Spinal cord (tissue), 10 donors: Measurements from ENCODE around the gene CYTIP. TPM values are rescaled to one million over a fixed set of nuclear protein-coding genes. Genes with fewer than 3 reads are reported as not detected.

Experiments used
- DNase-seq, 6 donors: peaks; one replicate each; pipeline versions ENCODE4 v3.0.0 to v3.0.0-alpha.2; 2013 to 2015; ENCODE audit warnings: low spot score in 6 of 6, low read depth in 4 of 6
- H3K27ac ChIP-seq: one replicate; pipeline ENCODE4 v1.5.1; 2013; ENCODE audit warnings: low read depth, low read length, control low read depth
- H3K27me3 ChIP-seq: one replicate; pipeline ENCODE4 v1.6.1; 2013; ENCODE audit warnings: low read length; ENCODE audit not compliant: control insufficient read depth, insufficient read depth
- H3K36me3 ChIP-seq: one replicate; pipeline ENCODE4 v1.6.1; 2013; ENCODE audit warnings: low read length; ENCODE audit not compliant: control insufficient read depth, insufficient read depth
- H3K4me1 ChIP-seq: one replicate; pipeline ENCODE4 v1.6.1; 2013; ENCODE audit warnings: low read length; ENCODE audit not compliant: control insufficient read depth, insufficient read depth
- H3K4me3 ChIP-seq: one replicate; pipeline ENCODE4 v1.5.1; 2013; ENCODE audit warnings: low read depth, low read length, control low read depth
- H3K9me3 ChIP-seq: one replicate; pipeline ENCODE4 v1.6.1; 2013; ENCODE audit warnings: low read length; ENCODE audit not compliant: control insufficient read depth, insufficient read depth
- WGBS: methylation state at CpG from one replicate; pipeline ENCODE4 v1.1.5; 2013; ENCODE audit warnings: missing lambda C conversion rate; ENCODE audit not compliant: insufficient coverage; 5-methylcytosine and 5-hydroxymethylcytosine counted together
- long read RNA-seq, 4 donors: transcript quantifications; one replicate each; lab custom pipeline, GENCODE V29; 2026
- polyA plus RNA-seq, 2 donors: library from polyadenylated mRNA; unstranded; fragments of 120-200 nt; gene quantifications; one replicate each; pipeline ENCODE4 v1.2.1, GENCODE V29; 2013; ENCODE audit not compliant: insufficient read length in 2 of 2
- total RNA-seq, 2 donors: library from RNA; depleted of rRNA in 1 of 2; stranded (reverse); fragments of 120-200 nt in 1 of 2; fragments of >200 nt in 1 of 2; gene quantifications; one replicate each; pipeline versions ENCODE4 v1.2.3 to v1.2.4, GENCODE V29; 2013 to 2014
- donor health status: healthy.

Gene CYTIP
- total RNA-seq (1 to 10 TPM in 1 of 2 donors, under 1 TPM in 1; 0.83 to 5.9 TPM), polyA plus RNA-seq (1 to 10 TPM in 1 of 2 donors, under 1 TPM in 1; 0.54 to 1.1 TPM)
- long read RNA-seq, donor 1, result 0 reads
- long read RNA-seq, donor 2, result 0 reads
- long read RNA-seq, donor 3, partial matches to known transcripts, result 0 of 1 reads
- long read RNA-seq, donor 3, other reads (novel, unspliced or antisense), result 0 of 1 reads
- long read RNA-seq, donor 4, partial matches to known transcripts, result 0 of 1 reads
- long read RNA-seq, donor 4, other reads (novel, unspliced or antisense), result 0 of 1 reads

DNA sequence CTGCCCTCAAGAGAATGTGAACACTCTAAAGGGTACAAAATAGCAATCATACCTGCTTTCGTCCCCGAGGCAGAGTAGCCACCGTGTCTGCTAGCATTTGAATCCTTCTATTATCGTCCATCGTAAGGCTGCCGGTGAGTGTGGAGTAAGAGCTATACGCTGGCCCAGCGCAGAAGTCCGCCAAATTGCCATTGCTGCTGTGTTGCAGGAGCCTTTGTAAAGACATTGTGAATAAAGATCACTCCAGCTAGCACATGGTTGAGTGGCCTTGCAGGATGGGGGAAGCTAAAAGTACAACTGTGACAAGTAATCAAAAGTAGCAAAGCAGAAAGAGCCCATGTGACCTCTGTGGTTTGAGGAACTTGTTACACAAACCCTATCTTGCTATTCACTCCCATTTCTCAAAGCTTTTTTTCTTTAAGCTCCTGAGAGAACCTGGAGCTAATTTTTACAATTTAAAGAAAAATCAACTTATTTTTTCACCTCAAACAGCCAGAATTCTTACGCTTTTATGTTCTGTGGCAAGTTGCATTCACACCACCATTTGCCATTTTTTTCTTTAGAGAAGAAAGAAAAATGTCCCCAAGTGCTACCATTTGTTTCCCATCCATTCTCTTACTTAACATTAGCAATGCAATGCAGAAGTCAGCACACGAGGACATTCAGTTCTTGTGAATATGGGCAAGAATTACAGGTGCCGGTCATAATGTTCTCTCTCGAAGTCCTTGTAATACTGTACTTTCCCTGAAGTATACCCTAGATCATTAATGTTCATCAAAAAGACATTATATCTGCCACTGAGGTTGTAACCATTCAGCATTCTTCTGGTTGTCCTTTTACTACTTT is at the start of gene CYTIP:
TSS of gene CYTIP (minus strand) at position 295 of the 846 bp plus-strand sequence. CDS start at position 226, 69 bp downstream.
- Histone ChIP-seq H3K4me3 (no peak within 1 kb of the TSS), H3K36me3 (no peaks in the 10 kb centered on the region), H3K4me1 (no peaks in the 10 kb centered on the region), H3K27ac (no peak within 1 kb of the TSS), H3K9me3 (no peaks in the 10 kb centered on the region), H3K27me3 (no peaks in the 10 kb centered on the region)
- no peak for DNase-seq
- WGBS, result 90% methylated on average over 5 of the region's 13 CpGs

DNA sequence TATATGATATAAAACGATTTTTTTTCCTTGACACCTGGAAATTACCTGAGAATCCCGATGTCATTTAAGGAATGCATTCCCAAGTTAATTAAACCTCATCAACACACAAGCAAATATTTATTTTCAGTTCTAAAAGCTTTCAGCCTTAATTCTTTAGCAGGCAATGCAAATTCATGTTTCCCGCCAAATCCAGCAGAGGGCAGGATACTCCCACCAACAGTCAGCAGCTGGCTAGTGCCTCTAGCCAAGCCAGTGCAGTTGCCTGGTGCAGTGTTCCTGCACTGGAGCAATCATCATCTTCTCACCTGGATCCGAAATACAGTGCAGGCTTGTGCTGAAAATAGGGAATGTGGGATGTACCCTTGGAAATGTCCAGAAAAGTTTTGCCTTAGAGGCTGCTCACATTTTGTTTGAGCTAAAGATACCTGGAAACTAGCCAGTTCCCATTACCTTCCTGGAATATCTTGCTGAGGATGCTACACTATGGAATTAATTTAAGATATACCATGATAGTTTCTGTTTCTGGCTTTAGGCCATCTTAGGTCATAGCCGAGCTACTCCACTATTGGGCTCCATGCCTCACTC is 48.4 kb upstream of the CYTIP start:
- WGBS, result 20% methylated on average over 4 of the region's 5 CpGs
- no peaks in the 10 kb centered on the region for H3K36me3 ChIP-seq
- H3K9me3 ChIP-seq, result no peaks in the 10 kb centered on the region
- no peak overlapping the region for H3K27ac ChIP-seq
- no peak overlapping the region for H3K4me3 ChIP-seq
- peak in 5 of 6 donors; percentile 32 to 92 (median 64) for DNase-seq
- H3K4me1 ChIP-seq, result no peaks in the 10 kb centered on the region
- H3K27me3 ChIP-seq, result peaks cover 5% of the 10 kb centered on the region

- WGBS, result no CpG with 5 or more reads among the region's 1 CpG
- no peak overlapping the region for H3K4me3 ChIP-seq
- H3K4me1 ChIP-seq, result no peaks in the 10 kb centered on the region
- no peaks in the 10 kb centered on the region for H3K36me3 ChIP-seq
- DNase-seq, result no peak
- no peak overlapping the region for H3K27ac ChIP-seq
- no peaks in the 10 kb centered on the region for H3K9me3 ChIP-seq
- H3K27me3 ChIP-seq, result peaks cover 5% of the 10 kb centered on the region
These were observed 46.1 kb upstream of the CYTIP start for GRCh38 chr2:157489983-157490382.

DNA sequence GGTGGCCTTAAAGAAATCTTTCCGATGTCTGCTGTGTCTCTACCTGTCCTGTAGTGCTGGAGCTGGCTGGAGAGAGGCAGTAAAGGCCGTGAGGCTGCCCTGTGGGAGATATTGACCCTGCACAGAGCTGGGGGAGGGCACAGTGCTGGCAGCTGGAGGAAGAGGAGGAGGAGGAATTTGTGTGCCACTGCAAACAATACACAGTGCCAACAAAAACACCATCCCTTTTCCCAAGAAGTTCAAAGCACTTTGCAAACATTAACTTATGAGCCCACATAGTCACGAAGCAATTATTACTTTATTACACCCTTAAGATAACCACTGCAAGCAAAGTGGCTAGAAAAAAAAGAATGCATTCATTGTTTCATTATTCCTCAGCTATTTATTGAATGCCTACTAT is 45.0 kb upstream of the CYTIP start:
- Histone ChIP-seq H3K9me3 (no peaks in the 10 kb centered on the region), H3K4me1 (no peaks in the 10 kb centered on the region), H3K4me3 (no peak overlapping the region), H3K36me3 (no peaks in the 10 kb centered on the region), H3K27me3 (peaks cover 5% of the 10 kb centered on the region), H3K27ac (no peak overlapping the region)
- DNase-seq, result no peak
- 58% methylated on average over 2 of the region's 3 CpGs for WGBS

GRCh38 chr2:157487747-157488146 is 43.9 kb upstream of the CYTIP start:
- Histone ChIP-seq H3K36me3 (no peaks in the 10 kb centered on the region), H3K27ac (no peak overlapping the region), H3K9me3 (no peaks in the 10 kb centered on the region), H3K27me3 (peaks cover 5% of the 10 kb centered on the region), H3K4me1 (no peaks in the 10 kb centered on the region), H3K4me3 (no peak overlapping the region)
- DNase-seq, result no peak
- 80% methylated on average over 1 of the region's 3 CpGs for WGBS

DNA sequence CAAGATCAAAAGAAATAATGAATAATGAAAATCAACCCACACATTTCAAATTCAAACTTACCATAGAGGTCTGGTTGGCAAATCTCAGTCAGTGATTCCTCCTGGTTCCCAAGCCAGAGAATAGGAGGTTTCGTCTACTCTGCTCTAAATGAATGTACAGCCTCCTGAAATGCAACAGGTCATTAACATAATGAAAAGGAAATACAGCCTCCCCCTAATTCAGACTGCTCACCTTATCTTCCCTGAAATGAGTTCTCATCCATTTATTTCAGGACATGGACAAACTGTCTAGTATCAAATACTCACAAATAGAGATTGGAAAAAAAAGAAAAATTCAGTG is 43.4 kb upstream of the CYTIP start:
- H3K4me1 ChIP-seq, result no peaks in the 10 kb centered on the region
- no peak overlapping the region for H3K27ac ChIP-seq
- no peaks in the 10 kb centered on the region for H3K36me3 ChIP-seq
- H3K4me3 ChIP-seq, result no peak overlapping the region
- WGBS, result no CpG with 5 or more reads among the region's 1 CpG
- no peaks in the 10 kb centered on the region for H3K9me3 ChIP-seq
- no peak for DNase-seq
- H3K27me3 ChIP-seq, result peaks cover 5% of the 10 kb centered on the region

DNA sequence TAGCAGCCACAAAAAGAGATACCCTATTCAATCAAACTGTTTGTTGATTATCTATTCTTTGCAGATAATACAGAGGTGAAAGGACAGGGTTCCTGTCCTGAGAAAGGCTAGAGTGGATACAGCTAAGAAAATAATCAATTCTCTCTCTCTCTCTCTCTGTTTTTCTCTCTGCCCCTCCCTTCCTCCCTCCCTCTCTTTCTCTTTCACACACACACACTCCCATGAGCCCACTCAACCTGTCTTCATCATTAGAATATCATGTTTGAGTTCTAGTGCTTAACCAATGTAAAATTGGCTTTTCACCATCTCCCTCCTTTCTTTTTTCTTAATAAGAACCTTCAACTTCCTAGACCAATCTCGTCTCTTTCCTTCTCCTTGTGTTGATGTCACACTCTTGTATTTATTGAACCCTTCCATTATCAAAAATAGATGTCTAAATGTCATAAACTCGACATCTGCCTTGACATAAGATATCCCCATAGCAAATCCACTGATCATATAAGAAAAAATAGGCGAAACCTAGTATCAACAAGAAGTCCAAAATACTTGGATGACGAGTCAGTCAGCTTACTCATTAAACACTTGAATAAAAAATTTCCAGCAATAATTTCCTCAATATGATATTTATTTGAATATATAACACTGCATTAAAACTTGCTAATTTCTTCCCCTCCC is 42.8 kb upstream of the CYTIP start:
- H3K4me3 ChIP-seq, result no peak overlapping the region
- 100% methylated on average over 1 of the region's 4 CpGs for WGBS
- DNase-seq, result no peak

DNA sequence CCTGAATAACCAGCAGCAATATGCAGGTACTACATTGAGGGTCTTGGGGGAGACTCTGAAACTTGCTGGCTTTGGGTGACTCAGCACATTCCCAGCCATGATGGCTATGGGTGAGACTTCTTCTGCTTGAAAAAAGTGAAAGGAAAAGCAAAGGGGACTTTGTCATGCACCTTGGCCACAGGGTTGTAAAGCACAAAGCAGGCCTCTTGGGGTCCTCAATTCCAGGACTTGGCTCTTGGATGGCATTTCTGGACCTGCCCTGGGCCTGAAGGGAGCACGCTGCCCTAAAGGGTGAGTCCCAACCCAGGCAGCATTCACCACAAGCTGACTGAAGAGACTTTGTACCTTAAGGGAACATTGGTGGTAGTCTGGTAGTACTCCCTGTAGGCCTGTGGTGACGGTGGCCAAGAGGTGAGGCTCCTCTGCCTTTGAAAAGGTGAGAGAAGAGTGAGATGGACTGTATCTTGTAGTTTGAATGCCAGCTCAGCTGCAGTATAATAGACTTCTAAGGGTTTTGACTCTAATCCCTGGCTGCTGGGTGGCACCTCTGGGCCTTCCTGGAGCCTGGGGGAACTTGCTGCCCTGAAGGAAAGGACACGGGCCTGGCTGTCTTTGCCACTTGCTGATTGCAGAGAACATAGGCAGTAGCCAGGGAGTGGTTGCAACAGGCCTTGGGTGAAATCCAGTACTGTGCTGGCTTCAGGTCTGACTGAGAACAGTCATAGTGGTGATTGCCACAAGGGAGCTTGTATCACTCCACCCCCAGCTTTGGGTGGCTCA is 36.5 kb upstream of the CYTIP start:
- Histone ChIP-seq H3K9me3 (no peaks in the 10 kb centered on the region), H3K36me3 (no peaks in the 10 kb centered on the region), H3K27ac (no peak overlapping the region), H3K4me1 (no peaks in the 10 kb centered on the region), H3K4me3 (no peak overlapping the region), H3K27me3 (no peaks in the 10 kb centered on the region)
- DNase-seq, result no peak
- WGBS, result 83% methylated on average over 3 of the region's 3 CpGs

More for the DNA sequence above, 42.8 kb upstream of the CYTIP start:
- Histone ChIP-seq H3K4me1 (no peaks in the 10 kb centered on the region), H3K27me3 (peaks cover 5% of the 10 kb centered on the region), H3K27ac (no peak overlapping the region), H3K9me3 (no peaks in the 10 kb centered on the region), H3K36me3 (no peaks in the 10 kb centered on the region)
